K562 (cell line): ENCODE data around the gene NAP1L1. TPM values are rescaled to one million over a fixed set of nuclear protein-coding genes. Genes with fewer than 3 reads are reported as not detected.

Source experiments
- DPF2 ChIP-seq: fragments of 450-650 bp; IDR thresholded peaks from 2 replicates; pipeline ENCODE4 v1.6.1; 2016
- GATA2 ChIP-seq: sonication (generic); formaldehyde crosslinking; IDR thresholded peaks from 2 replicates; pipeline ENCODE4 v1.4.0; 2020; ENCODE audit warnings: mild to moderate bottlenecking, missing genetic modification reagents
- HMG20A ChIP-seq: fragments of 450-650 bp; formaldehyde crosslinking; conservative IDR thresholded peaks from 2 replicates; pipeline ENCODE4 v1.4.0; 2020; ENCODE audit warnings: mild to moderate bottlenecking, mixed read lengths
- HNRNPK ChIP-seq: fragments of 200-400 bp; formaldehyde crosslinking; IDR thresholded peaks from one replicate; pipeline ENCODE4 v1.6.1; 2018; ENCODE audit warnings: mild to moderate bottlenecking, low read depth, low read length; ENCODE audit not compliant: poor library complexity, severe bottlenecking
- KDM4B ChIP-seq, 2 experiments: fragments of 450-650 bp in 1 of 2; sonication (generic) in 1 of 2; IDR thresholded peaks; 2 replicates each; pipeline ENCODE4 v1.6.1; 2016 to 2017; ENCODE audit warnings: borderline replicate concordance in 2 of 2, antibody characterized with exemption in 1 of 2, low read depth in 1 of 2, mild to moderate bottlenecking in 1 of 2
- MAFG ChIP-seq: fragments of 450-650 bp; conservative IDR thresholded peaks from 2 replicates; pipeline ENCODE4 v1.6.1; 2016; ENCODE audit warnings: missing genetic modification characterization, missing compliant biosample characterization
- MBD2 ChIP-seq: sonication (generic); IDR thresholded peaks from 2 replicates; pipeline ENCODE4 v1.6.1; 2016; ENCODE audit warnings: low read depth, borderline replicate concordance
- MCM5 ChIP-seq: fragments of 450-650 bp; IDR thresholded peaks from 2 replicates; pipeline ENCODE4 v1.6.1; 2016; ENCODE audit warnings: low read depth
- MECOM ChIP-seq: fragments of 250-450 bp; sonication (Bioruptor Pico); IDR thresholded peaks from 2 replicates; pipeline ENCODE4 v1.8.0; 2022; ENCODE audit warnings: inconsistent platforms
- MYNN ChIP-seq, 2 experiments: sonication (generic); formaldehyde crosslinking in 1 of 2; IDR thresholded peaks; 2 replicates each; pipeline versions ENCODE4 v1.5.0 to v1.6.1; 2016 to 2020; ENCODE audit warnings: antibody characterized with exemption in 1 of 2, missing genetic modification reagents in 1 of 2
- PHB ChIP-seq: fragments of 250-450 bp; sonication (Bioruptor Pico); IDR thresholded peaks from 2 replicates; pipeline ENCODE4 v1.5.0; 2021
- TOE1 ChIP-seq, 2 experiments: fragments of 450-650 bp in 1 of 2; sonication (generic) in 1 of 2; formaldehyde crosslinking in 1 of 2; IDR thresholded peaks; 2 replicates each; pipeline versions ENCODE4 v1.7.1 to v1.8.0; 2016 to 2022; ENCODE audit warnings: borderline replicate concordance in 2 of 2, mild to moderate bottlenecking in 2 of 2, antibody characterized with exemption in 1 of 2, inconsistent platforms in 1 of 2, low read depth in 1 of 2, missing genetic modification reagents in 1 of 2, moderate library complexity in 1 of 2
- ZNF165 ChIP-seq: fragments of 250-450 bp; sonication (Bioruptor Pico); IDR thresholded peaks from 2 replicates; pipeline ENCODE4 v1.4.0; 2020; ENCODE audit warnings: borderline replicate concordance
- ZNF717 ChIP-seq: fragments of 250-450 bp; sonication (Bioruptor Pico); IDR thresholded peaks from 2 replicates; pipeline ENCODE4 v1.5.0; 2021
- polyA plus RNA-seq, 8 experiments: library from polyadenylated mRNA; depleted of rRNA in 4 of 8; stranded (reverse) in 5 of 8; unstranded in 3 of 8; fragments of >200 nt; fragmentation: Nextera tagmentation in 2 of 8; fragmentation: Illumina TruSeq in 1 of 8; extraction: Ambion mirVana in 2 of 8; extraction: Trizol in 1 of 8; gene quantifications; 2 replicates each; pipeline versions ENCODE4 v1.2.1 to v1.2.3, GENCODE V29; 2011 to 2014; ENCODE audit warnings: inconsistent platforms in 1 of 8, missing spikeins in 1 of 8
- total RNA-seq, 7 experiments: library from RNA; depleted of rRNA in 6 of 7; stranded (reverse); fragments of >200 nt in 6 of 7; fragmentation: Illumina TruSeq in 2 of 7; extraction: Trizol in 2 of 7; gene quantifications; 2 replicates each; pipeline versions ENCODE4 v1.2.1 to v1.2.3, GENCODE V29; 2011 to 2021; ENCODE audit warnings: low replicate concordance in 1 of 7
- TF ChIP-seq, protein P1 (sequence below), 2 experiments: fragments of 200-800 bp in 1 of 2; sonication (Bioruptor generic) in 1 of 2; sonication (generic) in 1 of 2; formaldehyde crosslinking in 1 of 2; IDR thresholded peaks in 1 of 2; conservative IDR thresholded peaks in 1 of 2; 2 replicates each; pipeline versions ENCODE4 v1.5.0 to v1.6.1; 2016 to 2020; ENCODE audit warnings: missing compliant biosample characterization in 1 of 2, missing genetic modification characterization in 1 of 2, missing genetic modification reagents in 1 of 2
- TF ChIP-seq, protein P2 (sequence below), 2 experiments: fragments of 250-450 bp in 1 of 2; fragments of 450-650 bp in 1 of 2; sonication (Bioruptor Pico) in 1 of 2; IDR thresholded peaks; 2 replicates each; pipeline versions ENCODE4 v1.6.1 to v1.8.0; 2016 to 2021; ENCODE audit warnings: mild to moderate bottlenecking in 2 of 2, moderate library complexity in 2 of 2, missing compliant biosample characterization in 1 of 2, missing genetic modification characterization in 1 of 2
- TF ChIP-seq, protein P3 (sequence below): IDR thresholded peaks from 3 replicates; pipeline ENCODE4 v1.6.1; 2011; ENCODE audit warnings: borderline replicate concordance, mild to moderate bottlenecking, moderate library complexity; ENCODE audit not compliant: insufficient read length; ENCODE audit errors: extremely low read depth
- TF ChIP-seq, protein P4 (sequence below): fragments of 450-650 bp; IDR thresholded peaks from 2 replicates; pipeline ENCODE4 v1.6.1; 2016; ENCODE audit warnings: borderline replicate concordance

Gene NAP1L1
- total and polyA plus RNA-seq, 9 of the 15 experiments (the other 6 are each of a cell fraction or from before 2014, with no cell fraction given), result 287 to 747 (median 450) TPM

DNA sequence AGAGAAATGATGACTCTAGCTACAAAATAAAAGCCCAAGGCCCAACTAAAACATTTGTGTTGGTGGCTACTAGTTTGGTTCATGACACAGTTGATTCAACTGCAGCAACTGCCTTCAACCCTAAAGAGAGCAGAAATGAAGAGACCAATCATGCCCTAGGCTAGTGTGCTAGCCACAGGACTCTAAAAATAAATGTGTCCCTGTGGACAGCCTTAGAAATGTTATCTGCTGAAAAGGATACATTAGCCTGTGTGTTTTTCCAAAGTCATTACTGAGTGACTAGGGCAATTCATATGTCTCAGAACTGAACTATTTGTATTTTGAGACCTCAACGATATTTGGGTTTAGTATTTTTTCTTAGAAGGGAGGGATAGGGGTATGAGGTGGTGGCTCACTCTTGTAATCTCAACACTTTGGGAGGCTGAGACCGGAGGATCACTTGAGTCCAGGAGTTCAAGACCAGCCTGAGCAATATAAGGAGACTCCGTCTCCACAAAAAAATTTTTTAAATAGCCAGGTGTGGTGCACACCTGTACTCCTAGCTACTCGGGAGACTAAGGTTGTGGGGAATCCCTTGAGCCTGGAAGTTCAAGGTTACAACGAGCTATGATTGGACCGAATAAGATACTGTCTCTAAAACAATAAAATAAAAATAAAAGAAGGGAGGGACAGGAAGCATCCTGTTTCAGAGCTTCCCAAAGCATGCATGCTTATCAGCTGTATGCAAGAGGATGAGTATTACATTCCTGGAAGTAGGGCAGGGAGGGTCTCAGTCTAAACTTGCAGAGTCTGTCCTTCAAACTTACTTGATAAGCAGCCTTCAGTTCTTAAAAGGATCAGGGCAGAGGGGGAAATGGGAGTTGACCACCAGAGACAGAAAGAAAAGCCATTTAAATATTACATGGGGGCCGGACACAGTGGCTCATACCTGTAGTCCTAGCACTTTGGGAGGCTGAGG lies 29.6 kb upstream of the NAP1L1 start (continued):
- TF ChIP-seq MECOM (CRISPR knock-in tag), result peak; percentile 95
- TF ChIP-seq TOE1 (IDR thresholded peaks at IDR 0.05; ENCODE audit: borderline replicate concordance), result peak; percentile 32; the same call in 1 of the 2 replicates
- TF ChIP-seq TOE1 (CRISPR knock-in tag; IDR thresholded peaks at IDR 0.05; ENCODE audit: borderline replicate concordance, low read depth), result no peak
- no peak for TF ChIP-seq ZNF165 (CRISPR knock-in tag)
- TF ChIP-seq, protein P1, sequence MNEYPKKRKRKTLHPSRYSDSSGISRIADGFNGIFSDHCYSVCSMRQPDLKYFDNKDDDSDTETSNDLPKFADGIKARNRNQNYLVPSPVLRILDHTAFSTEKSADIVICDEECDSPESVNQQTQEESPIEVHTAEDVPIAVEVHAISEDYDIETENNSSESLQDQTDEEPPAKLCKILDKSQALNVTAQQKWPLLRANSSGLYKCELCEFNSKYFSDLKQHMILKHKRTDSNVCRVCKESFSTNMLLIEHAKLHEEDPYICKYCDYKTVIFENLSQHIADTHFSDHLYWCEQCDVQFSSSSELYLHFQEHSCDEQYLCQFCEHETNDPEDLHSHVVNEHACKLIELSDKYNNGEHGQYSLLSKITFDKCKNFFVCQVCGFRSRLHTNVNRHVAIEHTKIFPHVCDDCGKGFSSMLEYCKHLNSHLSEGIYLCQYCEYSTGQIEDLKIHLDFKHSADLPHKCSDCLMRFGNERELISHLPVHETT (CRISPR knock-in tag; conservative IDR thresholded peaks at IDR 0.05 in 1 of 2, IDR thresholded peaks at IDR 0.05 in 1 of 2), result no peak
- no peak for TF ChIP-seq KDM4B (IDR thresholded peaks at IDR 0.05; ENCODE audit: borderline replicate concordance in 2 of 2, low read depth in 1 of 2)
- TF ChIP-seq DPF2, result peak; percentile 94
- no peak for TF ChIP-seq HMG20A (CRISPR knock-in tag)
- peak; percentile 4 for TF ChIP-seq MAFG
- TF ChIP-seq, protein P2, sequence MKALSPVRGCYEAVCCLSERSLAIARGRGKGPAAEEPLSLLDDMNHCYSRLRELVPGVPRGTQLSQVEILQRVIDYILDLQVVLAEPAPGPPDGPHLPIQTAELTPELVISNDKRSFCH (CRISPR knock-in tag; IDR thresholded peaks at IDR 0.05), result no peak
- TF ChIP-seq, protein P2 (tag; IDR thresholded peaks at IDR 0.05), result peak; percentile 77
- no peak for TF ChIP-seq HNRNPK
- TF ChIP-seq MCM5, result no peak
- no peak for TF ChIP-seq PHB (CRISPR knock-in tag)
- TF ChIP-seq ZNF717 (CRISPR knock-in tag), result no peak
- TF ChIP-seq, protein P3, sequence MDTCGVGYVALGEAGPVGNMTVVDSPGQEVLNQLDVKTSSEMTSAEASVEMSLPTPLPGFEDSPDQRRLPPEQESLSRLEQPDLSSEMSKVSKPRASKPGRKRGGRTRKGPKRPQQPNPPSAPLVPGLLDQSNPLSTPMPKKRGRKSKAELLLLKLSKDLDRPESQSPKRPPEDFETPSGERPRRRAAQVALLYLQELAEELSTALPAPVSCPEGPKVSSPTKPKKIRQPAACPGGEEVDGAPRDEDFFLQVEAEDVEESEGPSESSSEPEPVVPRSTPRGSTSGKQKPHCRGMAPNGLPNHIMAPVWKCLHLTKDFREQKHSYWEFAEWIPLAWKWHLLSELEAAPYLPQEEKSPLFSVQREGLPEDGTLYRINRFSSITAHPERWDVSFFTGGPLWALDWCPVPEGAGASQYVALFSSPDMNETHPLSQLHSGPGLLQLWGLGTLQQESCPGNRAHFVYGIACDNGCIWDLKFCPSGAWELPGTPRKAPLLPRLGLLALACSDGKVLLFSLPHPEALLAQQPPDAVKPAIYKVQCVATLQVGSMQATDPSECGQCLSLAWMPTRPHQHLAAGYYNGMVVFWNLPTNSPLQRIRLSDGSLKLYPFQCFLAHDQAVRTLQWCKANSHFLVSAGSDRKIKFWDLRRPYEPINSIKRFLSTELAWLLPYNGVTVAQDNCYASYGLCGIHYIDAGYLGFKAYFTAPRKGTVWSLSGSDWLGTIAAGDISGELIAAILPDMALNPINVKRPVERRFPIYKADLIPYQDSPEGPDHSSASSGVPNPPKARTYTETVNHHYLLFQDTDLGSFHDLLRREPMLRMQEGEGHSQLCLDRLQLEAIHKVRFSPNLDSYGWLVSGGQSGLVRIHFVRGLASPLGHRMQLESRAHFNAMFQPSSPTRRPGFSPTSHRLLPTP, result peak; percentile 55
- TF ChIP-seq MYNN (IDR thresholded peaks at IDR 0.05), result peak; percentile 97
- TF ChIP-seq MYNN (CRISPR knock-in tag; IDR thresholded peaks at IDR 0.05), result no peak; the same call in 1 of the 2 replicates
- TF ChIP-seq, protein P4, sequence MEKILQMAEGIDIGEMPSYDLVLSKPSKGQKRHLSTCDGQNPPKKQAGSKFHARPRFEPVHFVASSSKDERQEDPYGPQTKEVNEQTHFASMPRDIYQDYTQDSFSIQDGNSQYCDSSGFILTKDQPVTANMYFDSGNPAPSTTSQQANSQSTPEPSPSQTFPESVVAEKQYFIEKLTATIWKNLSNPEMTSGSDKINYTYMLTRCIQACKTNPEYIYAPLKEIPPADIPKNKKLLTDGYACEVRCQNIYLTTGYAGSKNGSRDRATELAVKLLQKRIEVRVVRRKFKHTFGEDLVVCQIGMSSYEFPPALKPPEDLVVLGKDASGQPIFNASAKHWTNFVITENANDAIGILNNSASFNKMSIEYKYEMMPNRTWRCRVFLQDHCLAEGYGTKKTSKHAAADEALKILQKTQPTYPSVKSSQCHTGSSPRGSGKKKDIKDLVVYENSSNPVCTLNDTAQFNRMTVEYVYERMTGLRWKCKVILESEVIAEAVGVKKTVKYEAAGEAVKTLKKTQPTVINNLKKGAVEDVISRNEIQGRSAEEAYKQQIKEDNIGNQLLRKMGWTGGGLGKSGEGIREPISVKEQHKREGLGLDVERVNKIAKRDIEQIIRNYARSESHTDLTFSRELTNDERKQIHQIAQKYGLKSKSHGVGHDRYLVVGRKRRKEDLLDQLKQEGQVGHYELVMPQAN, result peak; percentile 23; the same call in 1 of the 2 replicates
- peak; percentile 38; the same call in 1 of the 2 replicates for TF ChIP-seq MBD2
- TF ChIP-seq GATA2 (CRISPR knock-in tag), result peak; percentile 47; the same call in 1 of the 2 replicates
